CD4-positive, alpha-beta T cell treated with Interleukin-12 subunit alpha and Interleukin-12 subunit beta, for 1 hour (primary cell): ENCODE measurements around the gene KBTBD4.

Source experiments
- DNase-seq: peaks from one replicate; pipeline ENCODE4 v3.0.0-alpha.2; 2020

Gene KBTBD4

DNA sequence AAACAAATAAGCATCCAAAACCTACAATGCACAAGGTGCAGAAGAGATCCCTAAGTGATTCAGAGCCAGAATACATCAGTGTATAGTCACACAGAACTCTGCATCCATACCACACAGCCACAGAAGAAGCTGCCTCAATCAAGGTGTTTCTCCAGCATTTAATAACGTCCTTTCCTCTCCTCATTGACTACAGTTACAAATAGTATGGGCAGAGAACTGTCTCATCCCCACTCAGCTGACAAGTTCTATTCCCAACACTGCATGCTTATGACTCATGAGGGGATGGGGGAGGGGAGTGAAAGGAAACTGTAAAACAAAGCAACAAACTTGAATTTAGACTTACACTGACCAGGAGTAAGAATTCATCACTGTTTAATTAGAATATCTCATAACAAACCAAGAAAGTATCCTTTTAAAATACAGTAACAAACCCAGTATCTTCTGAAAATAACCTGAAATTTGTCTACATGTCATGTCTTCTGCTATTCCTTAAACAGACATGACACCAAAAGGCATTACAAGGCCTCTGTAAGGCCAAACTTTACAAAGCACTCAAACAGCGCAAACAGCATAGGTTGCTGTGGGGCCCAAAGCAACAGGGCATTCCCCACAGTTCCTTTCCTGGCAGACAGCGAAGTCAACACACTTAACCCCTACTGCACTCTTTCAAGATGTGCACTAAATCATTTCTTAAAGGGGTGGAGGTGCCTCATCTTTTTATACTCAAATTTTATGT, 55.1 kb downstream of the KBTBD4 start:
- peak; percentile 60 for DNase-seq
